B cell (primary cell): Measurements from ENCODE around the gene CFAP210. TPM values are rescaled to one million over a fixed set of nuclear protein-coding genes. Genes with fewer than 3 reads are reported as not detected.

ENCODE experiments used
- ATAC-seq: fragments of 200-7000 bp; cut with Tn5 transposase; one replicate; pipeline ENCODE4 v1.10.0; 2021; ENCODE audit warnings: low read depth, mild to moderate bottlenecking, moderate number of reproducible peaks, moderate library complexity
- CTCF ChIA-PET: fragments of 350-600 bp; sonication (Branson Sonifier 250); formaldehyde crosslinking; loops from one replicate; lab custom pipeline; 2021; ENCODE audit warnings: antibody characterized with exemption, inconsistent platforms; lab: Charles Lee
- POLR2A ChIA-PET: fragments of 350-600 bp; sonication (Branson Sonifier 250); formaldehyde crosslinking; loops from one replicate; lab custom pipeline; 2021; ENCODE audit warnings: antibody characterized with exemption; lab: Charles Lee
- DNase-seq: peaks from one replicate; pipeline ENCODE4 v3.0.0; 2013
- H2AFZ ChIP-seq: 2 replicates; pipeline ENCODE4 v1.6.1; 2012; ENCODE audit warnings: mild to moderate bottlenecking, low read depth, low read length; ENCODE audit not compliant: insufficient read depth, poor library complexity, severe bottlenecking
- H3K27ac ChIP-seq, 2 donors: 1 replicate in 1 of 2; 2 replicates in 1 of 2; pipeline ENCODE4 v1.5.1; 2012 to 2013; ENCODE audit warnings: low read length in 2 of 2, mild to moderate bottlenecking in 2 of 2, moderate library complexity in 1 of 2
- H3K27me3 ChIP-seq, 4 experiments: fragments of 200-600 bp in 1 of 4; sonication (generic) in 1 of 4; replicated peaks in 1 of 4; 1 replicate in 2 of 4; 2 replicates in 2 of 4; pipeline versions ENCODE4 v1.6.1 to v1.7.0; 2013 to 2016; ENCODE audit warnings: low read length in 3 of 4, mild to moderate bottlenecking in 2 of 4, mixed read lengths in 1 of 4, moderate library complexity in 1 of 4; ENCODE audit not compliant: insufficient read depth in 4 of 4, control insufficient read depth in 3 of 4; ENCODE audit errors: control extremely low read depth in 1 of 4
- H3K36me3 ChIP-seq, 2 experiments: replicated peaks in 1 of 2; 1 replicate in 1 of 2; 2 replicates in 1 of 2; pipeline versions ENCODE4 v1.6.1 to v1.7.1; 2013; ENCODE audit warnings: low read length in 1 of 2; ENCODE audit not compliant: insufficient read depth in 2 of 2, control insufficient read depth in 1 of 2; ENCODE audit errors: control extremely low read depth in 1 of 2, extremely low read depth in 1 of 2
- H3K4me1 ChIP-seq, 2 donors: fragments of 200-600 bp in 1 of 2; sonication (generic) in 1 of 2; 1 replicate in 1 of 2; 2 replicates in 1 of 2; pipeline versions ENCODE4 v1.5.1 to v1.6.1; 2013 to 2017; ENCODE audit warnings: low read length in 2 of 2; ENCODE audit not compliant: control insufficient read depth in 2 of 2, insufficient read depth in 2 of 2
- H3K4me2 ChIP-seq: replicated peaks from 2 replicates; pipeline ENCODE3; 2012; ENCODE audit warnings: mild to moderate bottlenecking, low read depth, low read length; ENCODE audit not compliant: poor library complexity, severe bottlenecking
- H3K4me3 ChIP-seq, 5 experiments: fragments of 200-600 bp in 1 of 5; sonication (generic) in 1 of 5; 1 replicate in 3 of 5; 2 replicates in 2 of 5; pipeline versions ENCODE4 v1.5.1 to v1.7.0; 2011 to 2016; ENCODE audit warnings: low read length in 4 of 5, mild to moderate bottlenecking in 4 of 5, low read depth in 2 of 5, control low read depth in 1 of 5, moderate library complexity in 1 of 5; ENCODE audit not compliant: insufficient read depth in 1 of 5; ENCODE audit errors: control extremely low read depth in 1 of 5, extremely low read depth in 1 of 5
- H3K79me2 ChIP-seq: fragments of 200-600 bp; sonication (generic); one replicate; pipeline ENCODE4 v1.6.0; 2016; ENCODE audit warnings: low read length; ENCODE audit not compliant: control insufficient read depth, insufficient read depth
- H3K9ac ChIP-seq: fragments of 200-600 bp; sonication (generic); 2 replicates; pipeline ENCODE4 v1.6.1; 2017; ENCODE audit warnings: mild to moderate bottlenecking, low read length, moderate library complexity
- H3K9me3 ChIP-seq, 3 donors: one replicate each; pipeline versions ENCODE4 v1.6.1 to v1.7.1; 2013; ENCODE audit warnings: low read length in 2 of 3; ENCODE audit not compliant: control insufficient read depth in 2 of 3, insufficient read depth in 1 of 3; ENCODE audit errors: control extremely low read depth in 1 of 3
- H4K20me1 ChIP-seq: 2 replicates; pipeline ENCODE4 v1.6.0; 2012; ENCODE audit warnings: mild to moderate bottlenecking, low read length; ENCODE audit not compliant: insufficient read depth, control insufficient read depth, poor library complexity, severe bottlenecking
- H3K27ac Mint-ChIP-seq: one replicate; pipeline ENCODE4 v1.8.0; 2021; ENCODE audit warnings: mixed read lengths
- H3K27me3 Mint-ChIP-seq: one replicate; pipeline ENCODE4 v1.8.0; 2021; ENCODE audit warnings: mixed read lengths
- H3K4me1 Mint-ChIP-seq: one replicate; pipeline ENCODE4 v1.8.0; 2021; ENCODE audit warnings: mixed read lengths
- H3K4me3 Mint-ChIP-seq: one replicate; pipeline ENCODE4 v1.8.0; 2021; ENCODE audit warnings: mixed read lengths
- H3K9me3 Mint-ChIP-seq: one replicate; pipeline ENCODE4 v1.8.0; 2022; ENCODE audit warnings: mixed read lengths; ENCODE audit not compliant: insufficient read depth
- EZH2 ChIP-seq: IDR thresholded peaks from 2 replicates; pipeline ENCODE4 v1.6.1; 2012; ENCODE audit warnings: borderline replicate concordance, low read depth, mild to moderate bottlenecking, moderate library complexity, low read length; ENCODE audit not compliant: insufficient read depth, poor library complexity, severe bottlenecking
- WGBS: methylation state at CpG from one replicate; pipeline ENCODE4 v1.1.5; 2013; ENCODE audit warnings: missing lambda C conversion rate; ENCODE audit not compliant: insufficient coverage; 5-methylcytosine and 5-hydroxymethylcytosine counted together
- intact Hi-C: fragments of 100-400 bp; cut with micrococcal nuclease; formaldehyde crosslinking; loops from one replicate; pipeline ENCODE4 v1.10.0; 2022
- polyA plus RNA-seq: library from polyadenylated mRNA; depleted of rRNA; stranded (reverse); fragments of >200 nt; gene quantifications from 2 replicates; pipeline ENCODE4 v1.2.3, GENCODE V29; 2012
- total RNA-seq, 2 donors: library from RNA; stranded (reverse); fragments of 120-200 nt in 1 of 2; gene quantifications; 1 replicate in 1 of 2; 2 replicates in 1 of 2; pipeline versions ENCODE4 v1.2.3 to v1.2.4, GENCODE V29; 2013 to 2022
- TF ChIP-seq, protein P1 (sequence below): fragments of 200-600 bp; IDR thresholded peaks from one replicate; pipeline ENCODE4 v1.8.0; 2022; ENCODE audit warnings: antibody characterized with exemption, mild to moderate bottlenecking

The CFAP210 gene
- total and polyA plus RNA-seq, 2 donors (not counting 1 experiment from before 2014, with no cell fraction given), result not detected

DNA sequence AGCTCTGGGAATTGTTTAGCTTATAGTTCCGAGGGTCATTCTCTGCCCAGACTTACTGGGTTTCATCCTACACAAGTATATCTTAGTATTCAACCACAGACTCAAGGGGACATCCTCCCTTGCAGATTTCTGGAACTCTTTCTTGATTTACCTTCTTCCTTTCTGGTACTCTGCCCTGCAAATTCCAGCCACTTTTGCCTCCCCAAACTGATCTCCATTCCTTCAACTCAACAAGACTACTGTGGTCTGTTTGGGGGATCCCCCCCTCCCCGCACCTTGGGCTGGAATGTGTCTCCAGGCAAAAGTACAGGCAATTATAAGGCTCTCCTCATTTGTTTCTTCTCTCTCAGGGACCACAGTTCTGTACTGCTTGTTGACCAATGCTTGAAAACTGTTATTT, 13.4 kb upstream of the CFAP210 start:
- intact Hi-C loops, result no loop called here
- H3K4me2 ChIP-seq, result no peak overlapping the region
- TF ChIP-seq, protein P1, sequence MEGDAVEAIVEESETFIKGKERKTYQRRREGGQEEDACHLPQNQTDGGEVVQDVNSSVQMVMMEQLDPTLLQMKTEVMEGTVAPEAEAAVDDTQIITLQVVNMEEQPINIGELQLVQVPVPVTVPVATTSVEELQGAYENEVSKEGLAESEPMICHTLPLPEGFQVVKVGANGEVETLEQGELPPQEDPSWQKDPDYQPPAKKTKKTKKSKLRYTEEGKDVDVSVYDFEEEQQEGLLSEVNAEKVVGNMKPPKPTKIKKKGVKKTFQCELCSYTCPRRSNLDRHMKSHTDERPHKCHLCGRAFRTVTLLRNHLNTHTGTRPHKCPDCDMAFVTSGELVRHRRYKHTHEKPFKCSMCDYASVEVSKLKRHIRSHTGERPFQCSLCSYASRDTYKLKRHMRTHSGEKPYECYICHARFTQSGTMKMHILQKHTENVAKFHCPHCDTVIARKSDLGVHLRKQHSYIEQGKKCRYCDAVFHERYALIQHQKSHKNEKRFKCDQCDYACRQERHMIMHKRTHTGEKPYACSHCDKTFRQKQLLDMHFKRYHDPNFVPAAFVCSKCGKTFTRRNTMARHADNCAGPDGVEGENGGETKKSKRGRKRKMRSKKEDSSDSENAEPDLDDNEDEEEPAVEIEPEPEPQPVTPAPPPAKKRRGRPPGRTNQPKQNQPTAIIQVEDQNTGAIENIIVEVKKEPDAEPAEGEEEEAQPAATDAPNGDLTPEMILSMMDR, result no peak
- no peak for TF ChIP-seq EZH2
- H3K9me3 ChIP-seq, result peaks cover 0 to 16% (median 9%) of the 10 kb centered on the region in 3 donors
- POLR2A ChIA-PET, result no interaction called here
- H3K36me3 ChIP-seq, result no peaks in the 10 kb centered on the region
- H3K4me1 ChIP-seq, result no peaks in the 10 kb centered on the region
- no CpG with 5 or more reads among the region's 2 CpGs for WGBS
- H3K4me3 ChIP-seq, result no peak overlapping the region
- H3K4me1 Mint-ChIP-seq, result no peaks in the 10 kb centered on the region
- DNase-seq (no peak), ATAC-seq (no peak)
- no peak overlapping the region for H3K27ac ChIP-seq
- H3K27me3 Mint-ChIP-seq, result no peaks in the 10 kb centered on the region
- H3K79me2 ChIP-seq, result no peaks in the 10 kb centered on the region
- H3K27ac Mint-ChIP-seq, result no peak overlapping the region
- H2AFZ ChIP-seq, result no peak overlapping the region
- H3K4me3 Mint-ChIP-seq, result no peak overlapping the region
- no peaks in the 10 kb centered on the region for H3K27me3 ChIP-seq
- peaks cover 7% of the 10 kb centered on the region for H3K9me3 Mint-ChIP-seq
- no peak overlapping the region for H3K9ac ChIP-seq
- CTCF ChIA-PET, result no interaction called here
- H4K20me1 ChIP-seq, result no peaks in the 10 kb centered on the region

DNA sequence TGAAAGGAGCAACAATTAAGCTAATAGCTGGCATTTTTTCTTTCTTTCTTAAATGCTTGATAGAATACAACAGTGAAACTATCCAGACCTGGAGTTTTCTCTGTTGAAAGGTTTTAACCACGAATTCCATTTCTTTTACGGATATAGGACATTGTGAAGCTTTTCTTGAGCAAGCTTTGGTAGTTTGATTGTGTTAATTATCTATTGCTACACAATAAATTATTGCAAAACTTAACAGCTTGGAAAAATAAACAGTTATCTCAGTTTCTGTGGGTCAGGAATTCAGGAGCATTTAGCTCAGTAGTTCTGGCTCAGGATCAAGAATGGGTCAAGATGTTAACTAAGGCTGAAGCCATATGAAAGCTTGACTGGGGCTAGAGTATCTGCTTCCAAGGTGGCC, 11.7 kb upstream of the CFAP210 start:
- Mint-ChIP-seq H3K4me1 (no peaks in the 10 kb centered on the region), H3K9me3 (no peaks in the 10 kb centered on the region), H3K27ac (no peak overlapping the region), H3K4me3 (no peak overlapping the region), H3K27me3 (no peaks in the 10 kb centered on the region)
- DNase-seq (no peak), ATAC-seq (no peak)
- Histone ChIP-seq H2AFZ (no peak overlapping the region), H3K4me1 (no peaks in the 10 kb centered on the region), H4K20me1 (no peaks in the 10 kb centered on the region), H3K27ac (no peak overlapping the region), H3K79me2 (no peaks in the 10 kb centered on the region), H3K9me3 (peaks cover 0 to 3% (median 0%) of the 10 kb centered on the region in 3 donors), H3K4me2 (no peak overlapping the region), H3K27me3 (no peaks in the 10 kb centered on the region), H3K36me3 (no peaks in the 10 kb centered on the region), H3K4me3 (no peak overlapping the region), H3K9ac (no peak overlapping the region)
- POLR2A ChIA-PET, result no interaction called here
- TF ChIP-seq, protein P1, result no peak
- TF ChIP-seq EZH2, result no peak
- CTCF ChIA-PET, result no interaction called here
- intact Hi-C loops, result no loop called here
- WGBS, result no CpG with 5 or more reads among the region's 2 CpGs
